Measurements from ENCODE around the gene RAB11FIP4.

The RAB11FIP4 gene

DNA sequence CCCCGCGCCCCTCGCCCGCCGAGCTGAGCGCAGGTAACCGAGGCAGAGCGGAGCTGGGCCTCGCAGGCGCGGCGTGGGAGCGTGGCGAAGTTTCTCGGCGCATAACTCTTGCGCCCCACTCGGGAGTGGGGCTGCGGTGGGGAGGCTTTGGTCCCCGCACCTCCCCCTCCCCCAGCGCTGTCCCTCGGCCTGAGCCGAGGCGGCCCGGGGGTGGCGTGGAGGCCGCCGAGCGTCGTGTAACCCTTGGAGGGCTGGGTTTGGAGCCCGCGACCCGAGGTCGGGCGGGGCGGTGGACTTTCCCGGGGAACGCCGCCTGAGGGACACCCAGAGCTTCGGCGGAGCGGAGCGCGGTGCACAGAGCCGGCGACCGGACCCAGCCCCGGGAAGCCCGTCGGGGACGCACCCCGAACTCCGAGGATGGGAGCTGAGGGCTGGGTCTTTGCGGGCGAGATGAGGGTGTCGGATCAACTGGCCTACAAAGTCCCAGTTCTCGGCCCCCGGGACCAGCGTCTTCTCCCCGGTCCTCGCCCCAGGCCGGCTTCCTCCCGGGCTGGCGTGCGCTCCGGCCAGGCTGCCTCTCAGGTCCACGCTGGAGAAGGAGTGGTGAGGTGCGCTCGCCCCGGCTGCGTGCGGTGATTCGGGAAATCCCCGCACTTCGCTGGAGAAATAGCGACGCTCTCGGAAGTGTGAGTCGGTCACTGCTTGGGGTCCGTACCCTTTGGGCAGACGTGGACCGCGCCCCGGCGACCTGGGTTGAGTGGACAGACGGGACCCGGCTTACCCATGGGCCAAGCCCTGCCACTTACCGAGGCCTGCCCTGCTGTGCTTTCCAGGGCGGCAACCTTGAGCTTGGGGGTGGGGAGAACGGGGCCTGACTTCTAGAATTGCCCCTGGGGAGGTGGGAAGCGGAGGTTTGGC lies 168.4 kb downstream of the RAB11FIP4 start:
- TF ChIP-seq, protein P1, sequence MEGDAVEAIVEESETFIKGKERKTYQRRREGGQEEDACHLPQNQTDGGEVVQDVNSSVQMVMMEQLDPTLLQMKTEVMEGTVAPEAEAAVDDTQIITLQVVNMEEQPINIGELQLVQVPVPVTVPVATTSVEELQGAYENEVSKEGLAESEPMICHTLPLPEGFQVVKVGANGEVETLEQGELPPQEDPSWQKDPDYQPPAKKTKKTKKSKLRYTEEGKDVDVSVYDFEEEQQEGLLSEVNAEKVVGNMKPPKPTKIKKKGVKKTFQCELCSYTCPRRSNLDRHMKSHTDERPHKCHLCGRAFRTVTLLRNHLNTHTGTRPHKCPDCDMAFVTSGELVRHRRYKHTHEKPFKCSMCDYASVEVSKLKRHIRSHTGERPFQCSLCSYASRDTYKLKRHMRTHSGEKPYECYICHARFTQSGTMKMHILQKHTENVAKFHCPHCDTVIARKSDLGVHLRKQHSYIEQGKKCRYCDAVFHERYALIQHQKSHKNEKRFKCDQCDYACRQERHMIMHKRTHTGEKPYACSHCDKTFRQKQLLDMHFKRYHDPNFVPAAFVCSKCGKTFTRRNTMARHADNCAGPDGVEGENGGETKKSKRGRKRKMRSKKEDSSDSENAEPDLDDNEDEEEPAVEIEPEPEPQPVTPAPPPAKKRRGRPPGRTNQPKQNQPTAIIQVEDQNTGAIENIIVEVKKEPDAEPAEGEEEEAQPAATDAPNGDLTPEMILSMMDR (conservative IDR thresholded peaks at IDR 0.05): no peak
- peak overlapping the region; percentile 93 for H3K27ac ChIP-seq

GRCh38 chr17:31560616-31561235 lies 169.3 kb downstream of the RAB11FIP4 start:
- peak overlapping the region; percentile 93 for H3K27ac ChIP-seq
- TF ChIP-seq, protein P1 (conservative IDR thresholded peaks at IDR 0.05): no peak

DNA sequence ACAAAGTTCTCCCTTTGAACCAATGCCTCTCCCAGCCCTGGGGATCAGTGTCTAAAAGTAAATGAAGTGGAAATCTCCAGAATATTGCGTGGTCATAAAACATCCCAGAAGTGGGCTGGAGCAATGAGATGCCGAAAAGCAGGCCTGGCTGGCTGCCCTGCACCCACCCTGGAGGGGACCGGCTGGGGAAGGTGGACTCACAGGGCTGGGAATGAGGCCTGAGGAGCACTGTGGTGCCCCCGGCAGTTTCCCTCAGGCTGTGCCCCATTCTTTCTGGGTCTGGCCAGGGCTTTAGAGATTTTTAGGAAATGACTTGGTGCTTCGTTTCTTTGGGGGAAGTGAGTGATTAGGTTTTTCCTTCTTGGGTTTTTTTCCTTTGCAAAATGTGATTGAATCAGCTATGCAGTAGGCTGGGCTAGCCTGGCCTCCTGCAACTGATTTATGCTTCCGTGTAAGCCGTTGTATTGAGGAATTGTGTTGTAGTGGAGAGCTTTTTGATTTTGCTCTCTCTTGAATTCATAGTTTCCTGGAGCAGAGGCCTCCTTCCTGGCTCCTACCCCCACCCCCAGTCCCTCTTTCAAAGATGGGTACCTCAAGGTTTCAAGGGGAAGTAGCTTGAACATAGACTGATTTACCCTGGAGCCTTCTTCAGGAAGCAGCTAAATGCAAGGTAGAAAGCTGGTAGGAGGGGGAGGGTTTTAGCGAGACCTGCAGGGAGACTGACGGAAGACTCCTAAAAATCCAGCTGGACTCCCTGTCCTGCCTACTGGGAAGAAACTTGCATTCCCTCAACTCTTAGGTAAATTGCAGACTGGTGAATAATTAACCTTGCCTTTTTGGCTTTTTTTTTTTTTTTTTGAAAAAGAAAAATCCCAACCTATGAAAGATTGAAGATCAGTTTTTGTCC lies 170.2 kb downstream of the RAB11FIP4 start:
- peak overlapping the region; percentile 93 for H3K27ac ChIP-seq

GRCh38 chr17:31562376-31562840 lies 170.9 kb downstream of the RAB11FIP4 start:
- TF ChIP-seq, protein P1 (conservative IDR thresholded peaks at IDR 0.05): no peak
- H3K27ac ChIP-seq: peak overlapping the region; percentile 93

More for the DNA sequence above, 170.2 kb downstream of the RAB11FIP4 start:
- TF ChIP-seq, protein P1 (conservative IDR thresholded peaks at IDR 0.05): no peak

DNA sequence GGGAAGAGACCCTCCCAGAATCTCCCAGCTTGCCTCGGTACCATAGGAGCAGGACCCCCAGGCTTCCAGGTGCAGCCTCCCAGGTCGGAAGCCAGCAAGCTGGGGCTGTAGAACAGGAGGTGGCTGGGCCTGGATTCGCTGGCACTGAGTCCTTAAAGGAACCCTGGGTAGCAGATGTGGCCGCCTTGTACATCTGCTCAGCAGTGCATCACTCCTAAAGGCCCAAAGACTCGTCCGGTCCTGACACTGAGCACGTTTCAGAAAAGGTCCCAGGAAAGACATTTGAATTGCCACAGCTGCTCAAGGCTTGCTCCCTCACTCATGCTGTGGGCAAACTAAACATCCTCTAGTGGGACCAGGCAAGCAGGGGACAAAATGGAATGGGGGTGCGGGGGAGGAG lies 172.8 kb downstream of the RAB11FIP4 start:
- TF ChIP-seq, protein P1 (conservative IDR thresholded peaks at IDR 0.05): no peak
- no peak overlapping the region for H3K27ac ChIP-seq

DNA sequence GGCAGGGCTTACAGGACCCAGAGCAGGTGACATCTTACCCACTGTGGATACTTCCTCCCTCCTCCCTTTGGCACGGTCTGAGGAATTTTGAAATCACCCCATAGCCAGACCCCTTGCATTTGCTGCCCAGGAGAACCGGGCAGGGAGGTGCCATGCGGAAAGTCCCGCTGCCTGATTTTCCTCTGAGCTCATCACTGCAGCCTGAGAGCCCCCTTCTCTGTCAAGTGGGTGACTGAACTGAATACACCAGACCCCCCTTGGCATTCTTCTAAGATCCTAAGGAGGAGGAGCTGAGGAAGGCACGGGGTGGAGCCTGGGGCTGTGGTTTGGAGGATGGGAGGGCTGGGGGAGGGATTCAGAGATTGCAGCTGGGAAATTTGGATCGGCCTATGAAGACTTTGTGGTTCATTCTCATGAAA lies 173.4 kb downstream of the RAB11FIP4 start:
- H3K27ac ChIP-seq: no peak overlapping the region
- TF ChIP-seq, protein P1 (conservative IDR thresholded peaks at IDR 0.05): no peak
